Gastrocnemius medialis (tissue), 4 donors: ENCODE measurements around the gene ADGRB3.

Experiments
- CTCF ChIP-seq, 5 experiments: fragments of 450-650 bp in 3 of 5; fragments of 200-600 bp in 2 of 5; sonication (generic) in 2 of 5; IDR thresholded peaks in 4 of 5; conservative IDR thresholded peaks in 1 of 5; 1 replicate in 4 of 5; 2 replicates in 1 of 5; pipeline ENCODE4 v1.5.1; 2016 to 2019; ENCODE audit warnings: antibody characterized with exemption in 5 of 5, mild to moderate bottlenecking in 3 of 5, moderate library complexity in 3 of 5
- POLR2A ChIP-seq, 2 donors: fragments of 450-650 bp; IDR thresholded peaks; one replicate each; pipeline ENCODE4 v1.6.1; 2017; ENCODE audit warnings: antibody characterized with exemption in 2 of 2, mild to moderate bottlenecking in 2 of 2, moderate library complexity in 2 of 2

- TF ChIP-seq CTCF (IDR thresholded peaks at IDR 0.05 in 4 of 5, conservative IDR thresholded peaks at IDR 0.05 in 1 of 5) = no peak
- TF ChIP-seq POLR2A (IDR thresholded peaks at IDR 0.05) = no peak
Measured at GRCh38 chr6:68650142-68650541, 15.1 kb downstream of the ADGRB3 start.
